ENCODE measurements around the gene SLC22A14.

Gene SLC22A14

DNA sequence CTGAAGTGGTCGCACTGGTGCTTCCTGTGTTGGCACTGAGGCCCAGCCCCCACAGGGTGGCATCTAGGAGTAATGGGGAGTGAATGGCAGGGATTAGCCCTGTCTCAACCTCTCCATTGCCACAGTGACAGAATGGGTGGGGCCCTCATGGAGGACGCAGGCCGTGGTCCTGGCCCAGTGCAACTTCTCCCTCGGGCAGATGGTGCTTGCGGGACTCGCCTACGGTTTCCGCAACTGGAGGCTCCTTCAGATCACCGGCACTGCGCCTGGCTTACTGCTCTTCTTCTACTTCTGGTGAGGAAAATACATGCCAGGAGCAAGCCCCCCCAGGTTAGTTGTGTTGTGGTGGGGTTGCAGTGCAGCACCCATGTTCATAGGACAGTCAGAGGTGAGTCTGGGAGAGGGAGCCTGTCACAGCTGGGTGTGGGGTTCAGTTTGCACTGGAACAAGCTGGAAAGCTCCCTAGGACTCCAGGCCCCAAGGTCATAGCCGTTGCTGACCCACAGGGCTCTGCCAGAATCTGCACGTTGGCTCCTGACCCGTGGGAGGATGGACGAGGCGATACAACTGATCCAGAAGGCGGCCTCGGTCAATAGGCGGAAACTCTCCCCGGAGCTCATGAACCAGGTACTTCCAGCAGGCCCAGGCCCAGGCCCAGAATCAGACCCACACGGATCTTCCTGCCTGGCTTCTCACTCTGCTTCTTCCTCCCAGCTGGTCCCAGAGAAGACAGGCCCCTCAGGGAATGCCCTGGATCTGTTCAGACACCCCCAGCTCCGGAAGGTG is 7.0 kb upstream of the SLC22A14 start:
- H3K36me3 ChIP-seq (ENCODE audit: insufficient read depth, low read length) = no peaks in the 10 kb centered on the region
- H3K27me3 ChIP-seq (ENCODE audit: insufficient read depth, low read length) = no peaks in the 10 kb centered on the region
- H3K9ac ChIP-seq (ENCODE audit: low read length) = no peak overlapping the region
- H3K9me2 ChIP-seq (ENCODE audit: low read depth, low read length) = no peaks in the 10 kb centered on the region
- no peak overlapping the region for H3K4me3 ChIP-seq (ENCODE audit: low read depth, low read length, poor library complexity, severe bottlenecking)
- H3F3A ChIP-seq (ENCODE audit: insufficient read depth, low read length) = no peaks in the 10 kb centered on the region
- H3K79me2 ChIP-seq (ENCODE audit: insufficient read depth, low read length) = no peaks in the 10 kb centered on the region
- no peaks in the 10 kb centered on the region for H3K9me3 ChIP-seq (ENCODE audit: low read length)
- TF ChIP-seq CTCF (IDR thresholded peaks at IDR 0.05; ENCODE audit: low read length) (no peak), EZH2 (IDR thresholded peaks at IDR 0.05; ENCODE audit: borderline replicate concordance, low read length) (no peak)
- H4K20me1 ChIP-seq (ENCODE audit: insufficient read depth, low read length) = no peaks in the 10 kb centered on the region
- no peak overlapping the region for H3K4me2 ChIP-seq (ENCODE audit: low read length)
- H3K4me1 ChIP-seq (ENCODE audit: insufficient read depth, low read length, severe bottlenecking) = no peaks in the 10 kb centered on the region
- no peak overlapping the region for H2AFZ ChIP-seq (ENCODE audit: low read length)
- H3K27ac ChIP-seq (ENCODE audit: low read depth, low read length, poor library complexity, severe bottlenecking) = no peak overlapping the region

DNA sequence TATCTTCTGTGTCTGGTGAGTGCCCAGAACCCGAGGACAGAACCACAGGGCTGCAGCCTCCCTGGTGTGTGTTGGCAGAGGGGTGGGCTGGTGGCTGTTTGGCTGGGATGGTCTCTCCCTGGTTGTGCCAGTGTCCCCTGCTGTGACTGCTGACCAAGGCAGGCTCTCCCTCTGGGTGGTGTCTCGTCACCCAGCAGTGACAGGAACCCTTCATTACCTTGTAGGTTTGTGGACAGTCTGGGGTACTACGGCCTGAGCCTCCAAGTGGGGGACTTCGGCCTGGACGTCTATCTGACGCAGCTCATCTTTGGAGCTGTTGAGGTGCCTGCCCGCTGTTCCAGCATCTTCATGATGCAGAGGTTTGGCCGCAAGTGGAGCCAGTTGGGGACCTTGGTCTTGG is 6.4 kb upstream of the SLC22A14 start:
- H3F3A ChIP-seq (ENCODE audit: insufficient read depth, low read length) = no peaks in the 10 kb centered on the region
- no peaks in the 10 kb centered on the region for H3K36me3 ChIP-seq (ENCODE audit: insufficient read depth, low read length)
- no peak overlapping the region for H3K4me3 ChIP-seq (ENCODE audit: low read depth, low read length, poor library complexity, severe bottlenecking)
- H3K9ac ChIP-seq (ENCODE audit: low read length) = no peak overlapping the region
- H3K4me1 ChIP-seq (ENCODE audit: insufficient read depth, low read length, severe bottlenecking) = no peaks in the 10 kb centered on the region
- TF ChIP-seq EZH2 (IDR thresholded peaks at IDR 0.05; ENCODE audit: borderline replicate concordance, low read length) (no peak), CTCF (IDR thresholded peaks at IDR 0.05; ENCODE audit: low read length) (no peak)
- no peak overlapping the region for H2AFZ ChIP-seq (ENCODE audit: low read length)
- no peak overlapping the region for H3K27ac ChIP-seq (ENCODE audit: low read depth, low read length, poor library complexity, severe bottlenecking)
- no peaks in the 10 kb centered on the region for H3K9me3 ChIP-seq (ENCODE audit: low read length)
- no peaks in the 10 kb centered on the region for H3K79me2 ChIP-seq (ENCODE audit: insufficient read depth, low read length)
- no peak overlapping the region for H3K4me2 ChIP-seq (ENCODE audit: low read length)
- H4K20me1 ChIP-seq (ENCODE audit: insufficient read depth, low read length) = no peaks in the 10 kb centered on the region
- no peaks in the 10 kb centered on the region for H3K27me3 ChIP-seq (ENCODE audit: insufficient read depth, low read length)
- no peaks in the 10 kb centered on the region for H3K9me2 ChIP-seq (ENCODE audit: low read depth, low read length)

DNA sequence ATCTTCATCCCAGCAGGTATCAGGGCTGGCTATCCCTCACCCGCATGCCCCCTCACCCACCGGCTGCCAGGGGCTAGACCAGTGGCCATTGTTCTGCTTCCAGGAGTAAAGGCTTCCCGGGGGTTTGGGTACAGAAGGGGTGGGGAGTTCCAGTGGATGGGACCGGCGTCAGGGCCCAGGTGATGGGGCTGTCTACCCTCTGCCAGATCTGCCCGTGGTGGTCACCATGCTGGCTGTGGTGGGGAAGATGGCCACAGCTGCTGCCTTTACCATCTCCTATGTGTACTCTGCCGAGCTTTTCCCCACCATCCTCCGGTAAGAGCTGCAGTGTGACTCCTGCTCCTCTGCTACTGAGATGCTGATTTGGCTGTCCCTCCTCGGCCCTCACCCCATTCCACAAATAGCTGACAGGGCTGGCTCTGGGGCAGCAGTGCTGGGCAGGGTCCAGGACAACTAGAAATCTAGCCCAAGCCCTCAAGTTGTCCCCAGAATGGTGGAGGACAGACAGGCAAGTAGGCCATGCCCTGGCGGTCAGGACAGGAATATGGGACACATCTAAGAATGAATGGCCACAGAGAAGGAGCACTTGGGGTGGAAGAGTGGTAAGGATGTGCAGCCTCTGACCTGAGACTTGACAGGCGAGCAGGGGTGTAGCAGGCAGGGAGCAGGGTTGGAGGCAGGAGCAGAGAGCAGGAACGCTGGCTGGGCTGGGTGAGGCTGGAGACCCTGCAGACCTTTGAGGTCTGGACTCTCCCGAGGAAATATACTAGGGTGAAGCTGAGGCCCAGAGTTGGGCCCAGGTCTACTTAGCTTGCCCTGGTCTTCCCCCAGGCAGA is 5.8 kb upstream of the SLC22A14 start:
- H3K27me3 ChIP-seq (ENCODE audit: insufficient read depth, low read length) = no peaks in the 10 kb centered on the region
- no peaks in the 10 kb centered on the region for H3F3A ChIP-seq (ENCODE audit: insufficient read depth, low read length)
- H3K4me3 ChIP-seq (ENCODE audit: low read depth, low read length, poor library complexity, severe bottlenecking) = no peak overlapping the region
- H3K27ac ChIP-seq (ENCODE audit: low read depth, low read length, poor library complexity, severe bottlenecking) = no peak overlapping the region
- no peak overlapping the region for H3K9ac ChIP-seq (ENCODE audit: low read length)
- no peak overlapping the region for H3K4me2 ChIP-seq (ENCODE audit: low read length)
- H3K4me1 ChIP-seq (ENCODE audit: insufficient read depth, low read length, severe bottlenecking) = no peaks in the 10 kb centered on the region
- no peak overlapping the region for H2AFZ ChIP-seq (ENCODE audit: low read length)
- H3K79me2 ChIP-seq (ENCODE audit: insufficient read depth, low read length) = no peaks in the 10 kb centered on the region
- H3K9me2 ChIP-seq (ENCODE audit: low read depth, low read length) = no peaks in the 10 kb centered on the region
- H4K20me1 ChIP-seq (ENCODE audit: insufficient read depth, low read length) = no peaks in the 10 kb centered on the region
- TF ChIP-seq EZH2 (IDR thresholded peaks at IDR 0.05; ENCODE audit: borderline replicate concordance, low read length) = no peak
- TF ChIP-seq CTCF (IDR thresholded peaks at IDR 0.05; ENCODE audit: low read length) = no peak
- H3K36me3 ChIP-seq (ENCODE audit: insufficient read depth, low read length) = no peaks in the 10 kb centered on the region
- H3K9me3 ChIP-seq (ENCODE audit: low read length) = no peaks in the 10 kb centered on the region

Measured in OCI-LY1 (cell line).